ENCODE measurements around the gene MAB21L2. TPM values are rescaled to one million over a fixed set of nuclear protein-coding genes. Genes with fewer than 3 reads are reported as not detected.

MAB21L2 gene
- total and polyA plus RNA-seq, 2 of the 13 experiments (the other 11 are each of a cell fraction or from before 2014, with no cell fraction given): not detected

DNA sequence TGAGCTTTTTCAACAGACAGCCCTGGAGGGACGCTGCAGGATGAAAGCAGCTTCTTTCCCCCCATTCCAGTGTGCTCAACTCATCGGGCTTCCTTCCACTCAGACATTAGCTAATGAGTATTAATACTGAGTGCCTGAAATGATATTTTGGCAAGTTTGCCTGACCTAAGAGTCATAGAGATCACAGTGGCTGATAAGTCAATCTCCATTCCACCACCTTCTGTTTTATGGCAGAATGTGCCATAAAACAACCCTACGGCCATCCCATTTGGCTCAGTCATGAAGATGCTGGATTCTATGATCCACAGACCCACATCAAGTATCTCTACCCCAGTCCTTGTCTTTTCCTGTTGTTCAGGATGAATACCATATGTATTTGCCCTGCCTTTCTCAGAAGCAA, 48.3 kb upstream of the MAB21L2 start:
- Histone ChIP-seq H3K4me2 (ENCODE audit: low read depth, low read length) (no peak overlapping the region), H3K4me1 (ENCODE audit: insufficient read depth, low read length) (0 out of 2 replicates have a peak, but pooled peaks cover 9% of the 10 kb centered on the region), H3K79me2 (ENCODE audit: insufficient read depth, low read length) (no peaks in the 10 kb centered on the region), H3K36me3 (replicated peaks in 1 of 2; ENCODE audit: control insufficient read depth in 1 of 2, insufficient read depth in 2 of 2, low read length in 2 of 2) (no peaks in the 10 kb centered on the region), H3K27me3 (ENCODE audit: control insufficient read depth in 1 of 2, insufficient read depth in 2 of 2, low read length in 2 of 2) (no peaks in the 10 kb centered on the region), H3K27ac (ENCODE audit: extremely low read length, insufficient read depth, low read length) (no peak overlapping the region), H3K9me3 (ENCODE audit: low read length) (no peaks in the 10 kb centered on the region), H3K9ac (ENCODE audit: insufficient read depth, low read depth, low read length) (no peak overlapping the region), H3K4me3 (replicated peaks in 1 of 3; ENCODE audit: insufficient read depth in 1 of 3, low read depth in 2 of 3, low read length in 3 of 3) (no peak overlapping the region), H2AFZ (ENCODE audit: low read length) (no peak overlapping the region), H4K20me1 (ENCODE audit: insufficient read depth, low read length) (no peaks in the 10 kb centered on the region)
- FAIRE-seq (no peak), DNase-seq (ENCODE audit: low spot score) (no peak), ATAC-seq (no peak)
- 80% methylated on average over 3 of the region's 3 CpGs for WGBS (ENCODE audit: low lambda C conversion rate)
- in situ Hi-C loops (cut with HindIII; ENCODE audit: extremely low pct_ligation_motif_present, low pct_unique_long_range_greater_than_20kb) (no loop called here), intact Hi-C loops (cut with micrococcal nuclease; ENCODE audit: unreplicated experiment) (no loop called here)
- POLR2A ChIA-PET: no interaction called here
- no peak for TF ChIP-seq CHD2 (IDR thresholded peaks at IDR 0.05; ENCODE audit: low read depth, low read length)
- TF ChIP-seq CBX5 (CRISPR knock-in tag; IDR thresholded peaks at IDR 0.05; ENCODE audit: borderline replicate concordance): no peak
- no peak for TF ChIP-seq RFX5 (IDR thresholded peaks at IDR 0.05; ENCODE audit: low read depth, low read length)
- no peak for TF ChIP-seq ZNF33A (CRISPR knock-in tag; IDR thresholded peaks at IDR 0.05; ENCODE audit: borderline replicate concordance)
- no peak for TF ChIP-seq ZNF10 (CRISPR knock-in tag; IDR thresholded peaks at IDR 0.05; ENCODE audit: borderline replicate concordance, low read depth)
- no peak for TF ChIP-seq ZBTB20 (CRISPR knock-in tag; IDR thresholded peaks at IDR 0.05; ENCODE audit: borderline replicate concordance, low read depth)
- TF ChIP-seq KMT2B (CRISPR knock-in tag; IDR thresholded peaks at IDR 0.05): no peak
- TF ChIP-seq ARNT (IDR thresholded peaks at IDR 0.05): no peak
- TF ChIP-seq RELA (CRISPR knock-in tag; IDR thresholded peaks at IDR 0.05): no peak
- TF ChIP-seq MXD4 (CRISPR knock-in tag; IDR thresholded peaks at IDR 0.05): no peak
- no peak for TF ChIP-seq MLLT10 (CRISPR knock-in tag; IDR thresholded peaks at IDR 0.05)
- TF ChIP-seq, protein P1, sequence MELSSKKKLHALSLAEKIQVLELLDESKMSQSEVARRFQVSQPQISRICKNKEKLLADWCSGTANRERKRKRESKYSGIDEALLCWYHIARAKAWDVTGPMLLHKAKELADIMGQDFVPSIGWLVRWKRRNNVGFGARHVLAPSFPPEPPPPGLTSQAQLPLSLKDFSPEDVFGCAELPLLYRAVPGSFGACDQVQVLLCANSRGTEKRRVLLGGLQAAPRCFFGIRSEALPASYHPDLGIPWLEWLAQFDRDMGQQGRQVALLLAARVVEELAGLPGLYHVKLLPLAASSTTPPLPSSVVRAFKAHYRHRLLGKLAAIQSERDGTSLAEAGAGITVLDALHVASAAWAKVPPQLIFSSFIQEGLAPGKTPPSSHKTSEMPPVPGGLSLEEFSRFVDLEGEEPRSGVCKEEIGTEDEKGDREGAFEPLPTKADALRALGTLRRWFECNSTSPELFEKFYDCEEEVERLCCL (CRISPR knock-in tag; IDR thresholded peaks at IDR 0.05; ENCODE audit: borderline replicate concordance): no peak
- TF ChIP-seq ZNF30 (CRISPR knock-in tag; IDR thresholded peaks at IDR 0.05): no peak
- TF ChIP-seq ZNF773 (CRISPR knock-in tag; IDR thresholded peaks at IDR 0.05; ENCODE audit: borderline replicate concordance): no peak
- TF ChIP-seq ATF7-NPFF (CRISPR knock-in tag; IDR thresholded peaks at IDR 0.05; ENCODE audit: low read depth): no peak
- TF ChIP-seq, protein P2, sequence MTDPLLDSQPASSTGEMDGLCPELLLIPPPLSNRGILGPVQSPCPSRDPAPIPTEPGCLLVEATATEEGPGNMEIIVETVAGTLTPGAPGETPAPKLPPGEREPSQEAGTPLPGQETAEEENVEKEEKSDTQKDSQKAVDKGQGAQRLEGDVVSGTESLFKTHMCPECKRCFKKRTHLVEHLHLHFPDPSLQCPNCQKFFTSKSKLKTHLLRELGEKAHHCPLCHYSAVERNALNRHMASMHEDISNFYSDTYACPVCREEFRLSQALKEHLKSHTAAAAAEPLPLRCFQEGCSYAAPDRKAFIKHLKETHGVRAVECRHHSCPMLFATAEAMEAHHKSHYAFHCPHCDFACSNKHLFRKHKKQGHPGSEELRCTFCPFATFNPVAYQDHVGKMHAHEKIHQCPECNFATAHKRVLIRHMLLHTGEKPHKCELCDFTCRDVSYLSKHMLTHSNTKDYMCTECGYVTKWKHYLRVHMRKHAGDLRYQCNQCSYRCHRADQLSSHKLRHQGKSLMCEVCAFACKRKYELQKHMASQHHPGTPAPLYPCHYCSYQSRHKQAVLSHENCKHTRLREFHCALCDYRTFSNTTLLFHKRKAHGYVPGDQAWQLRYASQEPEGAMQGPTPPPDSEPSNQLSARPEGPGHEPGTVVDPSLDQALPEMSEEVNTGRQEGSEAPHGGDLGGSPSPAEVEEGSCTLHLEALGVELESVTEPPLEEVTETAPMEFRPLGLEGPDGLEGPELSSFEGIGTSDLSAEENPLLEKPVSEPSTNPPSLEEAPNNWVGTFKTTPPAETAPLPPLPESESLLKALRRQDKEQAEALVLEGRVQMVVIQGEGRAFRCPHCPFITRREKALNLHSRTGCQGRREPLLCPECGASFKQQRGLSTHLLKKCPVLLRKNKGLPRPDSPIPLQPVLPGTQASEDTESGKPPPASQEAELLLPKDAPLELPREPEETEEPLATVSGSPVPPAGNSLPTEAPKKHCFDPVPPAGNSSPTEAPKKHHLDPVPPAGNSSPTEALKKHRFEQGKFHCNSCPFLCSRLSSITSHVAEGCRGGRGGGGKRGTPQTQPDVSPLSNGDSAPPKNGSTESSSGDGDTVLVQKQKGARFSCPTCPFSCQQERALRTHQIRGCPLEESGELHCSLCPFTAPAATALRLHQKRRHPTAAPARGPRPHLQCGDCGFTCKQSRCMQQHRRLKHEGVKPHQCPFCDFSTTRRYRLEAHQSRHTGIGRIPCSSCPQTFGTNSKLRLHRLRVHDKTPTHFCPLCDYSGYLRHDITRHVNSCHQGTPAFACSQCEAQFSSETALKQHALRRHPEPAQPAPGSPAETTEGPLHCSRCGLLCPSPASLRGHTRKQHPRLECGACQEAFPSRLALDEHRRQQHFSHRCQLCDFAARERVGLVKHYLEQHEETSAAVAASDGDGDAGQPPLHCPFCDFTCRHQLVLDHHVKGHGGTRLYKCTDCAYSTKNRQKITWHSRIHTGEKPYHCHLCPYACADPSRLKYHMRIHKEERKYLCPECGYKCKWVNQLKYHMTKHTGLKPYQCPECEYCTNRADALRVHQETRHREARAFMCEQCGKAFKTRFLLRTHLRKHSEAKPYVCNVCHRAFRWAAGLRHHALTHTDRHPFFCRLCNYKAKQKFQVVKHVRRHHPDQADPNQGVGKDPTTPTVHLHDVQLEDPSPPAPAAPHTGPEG (CRISPR knock-in tag; IDR thresholded peaks at IDR 0.05): no peak
- TF ChIP-seq, protein P3, sequence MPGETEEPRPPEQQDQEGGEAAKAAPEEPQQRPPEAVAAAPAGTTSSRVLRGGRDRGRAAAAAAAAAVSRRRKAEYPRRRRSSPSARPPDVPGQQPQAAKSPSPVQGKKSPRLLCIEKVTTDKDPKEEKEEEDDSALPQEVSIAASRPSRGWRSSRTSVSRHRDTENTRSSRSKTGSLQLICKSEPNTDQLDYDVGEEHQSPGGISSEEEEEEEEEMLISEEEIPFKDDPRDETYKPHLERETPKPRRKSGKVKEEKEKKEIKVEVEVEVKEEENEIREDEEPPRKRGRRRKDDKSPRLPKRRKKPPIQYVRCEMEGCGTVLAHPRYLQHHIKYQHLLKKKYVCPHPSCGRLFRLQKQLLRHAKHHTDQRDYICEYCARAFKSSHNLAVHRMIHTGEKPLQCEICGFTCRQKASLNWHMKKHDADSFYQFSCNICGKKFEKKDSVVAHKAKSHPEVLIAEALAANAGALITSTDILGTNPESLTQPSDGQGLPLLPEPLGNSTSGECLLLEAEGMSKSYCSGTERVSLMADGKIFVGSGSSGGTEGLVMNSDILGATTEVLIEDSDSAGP (CRISPR knock-in tag; IDR thresholded peaks at IDR 0.05; ENCODE audit: borderline replicate concordance): no peak
- CTCF ChIA-PET (ENCODE audit: low intra/inter-chr PET ratio, low total read pairs): no interaction called here
- BruUV-seq (replicated peaks): no TSS peak

All from HepG2 (cell line).